ENCODE results near the gene THBD.

THBD gene

GRCh38 chr20:23023621-23024177 is 25.8 kb downstream of the THBD start:
- H3K27ac ChIP-seq (ENCODE audit: low read depth, low read length), result no peak overlapping the region
- peaks cover 9% of the 10 kb centered on the region; the same call in 1 of the 2 replicates for H3K27me3 ChIP-seq (ENCODE audit: insufficient read depth, low read length)
- no peak overlapping the region for H3K4me3 ChIP-seq (ENCODE audit: low read depth, low read length)
- no peaks in the 10 kb centered on the region for H3K79me2 ChIP-seq (ENCODE audit: control insufficient read depth, insufficient read depth, low read length, unreplicated experiment)
- no peaks in the 10 kb centered on the region for H3K36me3 ChIP-seq (ENCODE audit: insufficient read depth, low read length)
- H2AFZ ChIP-seq (ENCODE audit: low read length, unreplicated experiment), result no peak overlapping the region
- H3K4me1 ChIP-seq (ENCODE audit: control insufficient read depth, insufficient read depth, low read length, unreplicated experiment), result no peaks in the 10 kb centered on the region

DNA sequence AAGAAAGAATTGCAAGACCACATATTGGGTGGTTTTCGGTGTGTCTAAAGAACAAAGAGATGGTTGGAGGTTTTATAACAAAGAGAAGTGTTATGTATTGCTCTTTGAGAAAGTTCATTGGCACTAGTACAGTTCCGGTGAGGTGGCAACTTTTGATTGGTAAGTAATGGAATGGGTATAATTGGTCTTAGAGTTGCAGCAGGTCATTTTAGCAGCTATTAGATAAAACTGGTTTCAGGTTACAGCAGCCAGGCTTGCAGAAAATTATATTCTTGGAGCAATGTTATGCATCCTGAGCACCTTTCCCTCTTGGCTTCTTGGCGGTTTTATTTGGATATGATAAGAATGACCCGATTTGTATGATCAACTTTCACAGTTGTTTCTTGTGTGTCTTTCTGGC is 26.6 kb downstream of the THBD start:
- no peaks in the 10 kb centered on the region for H3K79me2 ChIP-seq (ENCODE audit: control insufficient read depth, insufficient read depth, low read length, unreplicated experiment)
- no peak overlapping the region for H3K27ac ChIP-seq (ENCODE audit: low read depth, low read length)
- no peak overlapping the region for H3K4me3 ChIP-seq (ENCODE audit: low read depth, low read length)
- H2AFZ ChIP-seq (ENCODE audit: low read length, unreplicated experiment), result no peak overlapping the region
- H3K27me3 ChIP-seq (ENCODE audit: insufficient read depth, low read length), result peaks cover 8% of the 10 kb centered on the region; the same call in 1 of the 2 replicates
- no peaks in the 10 kb centered on the region for H3K4me1 ChIP-seq (ENCODE audit: control insufficient read depth, insufficient read depth, low read length, unreplicated experiment)
- H3K36me3 ChIP-seq (ENCODE audit: insufficient read depth, low read length), result no peaks in the 10 kb centered on the region

DNA sequence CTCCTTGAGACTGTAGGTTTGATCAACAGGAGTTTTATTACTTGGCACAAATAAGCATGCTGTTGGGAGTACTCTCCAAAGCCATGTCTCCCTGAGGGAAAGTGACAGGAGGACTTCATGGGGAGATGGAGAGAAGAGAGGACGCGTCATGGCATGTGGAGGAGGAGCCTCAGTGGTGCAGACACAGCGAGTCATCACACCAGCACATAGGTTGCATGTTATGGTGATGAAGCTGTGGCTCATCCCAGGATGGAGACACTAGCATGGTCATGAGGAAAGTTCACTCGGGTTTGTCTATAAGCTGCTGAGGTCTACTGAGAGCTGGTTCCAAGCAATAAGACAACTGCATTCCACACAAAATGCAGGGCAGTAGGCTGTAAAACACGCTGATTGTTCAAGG is 27.5 kb downstream of the THBD start:
- no peak overlapping the region for H2AFZ ChIP-seq (ENCODE audit: low read length, unreplicated experiment)
- no peak overlapping the region for H3K4me3 ChIP-seq (ENCODE audit: low read depth, low read length)
- no peaks in the 10 kb centered on the region for H3K79me2 ChIP-seq (ENCODE audit: control insufficient read depth, insufficient read depth, low read length, unreplicated experiment)
- H3K36me3 ChIP-seq (ENCODE audit: insufficient read depth, low read length), result no peaks in the 10 kb centered on the region
- peaks cover 8% of the 10 kb centered on the region; the same call in 1 of the 2 replicates for H3K27me3 ChIP-seq (ENCODE audit: insufficient read depth, low read length)
- no peak overlapping the region for H3K27ac ChIP-seq (ENCODE audit: low read depth, low read length)
- no peaks in the 10 kb centered on the region for H3K4me1 ChIP-seq (ENCODE audit: control insufficient read depth, insufficient read depth, low read length, unreplicated experiment)

DNA sequence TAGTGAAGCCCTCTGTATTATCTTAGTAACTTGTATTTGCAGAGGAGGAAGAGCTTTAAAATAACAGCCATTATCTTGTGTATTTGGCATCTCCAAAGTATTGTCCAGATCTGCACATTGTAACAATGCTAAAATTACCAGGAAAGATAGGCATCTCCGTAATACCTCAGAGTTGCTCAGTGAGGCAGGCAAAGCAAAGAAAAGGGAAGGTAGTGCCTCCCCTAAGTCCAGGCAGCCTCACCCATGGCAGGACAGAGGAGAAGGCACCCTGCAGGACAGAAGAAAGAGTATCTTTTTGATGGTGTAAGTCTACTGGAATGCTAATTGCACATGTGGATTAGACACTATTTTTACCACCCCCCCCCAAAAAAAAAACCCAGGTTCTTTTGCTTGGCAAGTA is 27.9 kb downstream of the THBD start:
- H3K27ac ChIP-seq (ENCODE audit: low read depth, low read length), result no peak overlapping the region
- no peak overlapping the region for H3K4me3 ChIP-seq (ENCODE audit: low read depth, low read length)
- no peaks in the 10 kb centered on the region for H3K36me3 ChIP-seq (ENCODE audit: insufficient read depth, low read length)
- no peaks in the 10 kb centered on the region for H3K4me1 ChIP-seq (ENCODE audit: control insufficient read depth, insufficient read depth, low read length, unreplicated experiment)
- H3K27me3 ChIP-seq (ENCODE audit: insufficient read depth, low read length), result peaks cover 4% of the 10 kb centered on the region; the same call in 1 of the 2 replicates
- no peak overlapping the region for H2AFZ ChIP-seq (ENCODE audit: low read length, unreplicated experiment)
- no peaks in the 10 kb centered on the region for H3K79me2 ChIP-seq (ENCODE audit: control insufficient read depth, insufficient read depth, low read length, unreplicated experiment)

GRCh38 chr20:23020230-23021018 is 29.0 kb downstream of the THBD start:
- Histone ChIP-seq H3K36me3 (ENCODE audit: insufficient read depth, low read length) (no peaks in the 10 kb centered on the region), H3K27me3 (ENCODE audit: insufficient read depth, low read length) (peaks cover 4% of the 10 kb centered on the region; the same call in 1 of the 2 replicates), H3K27ac (ENCODE audit: low read depth, low read length) (no peak overlapping the region), H3K79me2 (ENCODE audit: control insufficient read depth, insufficient read depth, low read length, unreplicated experiment) (no peaks in the 10 kb centered on the region), H3K4me1 (ENCODE audit: control insufficient read depth, insufficient read depth, low read length, unreplicated experiment) (no peaks in the 10 kb centered on the region), H3K4me3 (ENCODE audit: low read depth, low read length) (no peak overlapping the region), H2AFZ (ENCODE audit: low read length, unreplicated experiment) (no peak overlapping the region)

DNA sequence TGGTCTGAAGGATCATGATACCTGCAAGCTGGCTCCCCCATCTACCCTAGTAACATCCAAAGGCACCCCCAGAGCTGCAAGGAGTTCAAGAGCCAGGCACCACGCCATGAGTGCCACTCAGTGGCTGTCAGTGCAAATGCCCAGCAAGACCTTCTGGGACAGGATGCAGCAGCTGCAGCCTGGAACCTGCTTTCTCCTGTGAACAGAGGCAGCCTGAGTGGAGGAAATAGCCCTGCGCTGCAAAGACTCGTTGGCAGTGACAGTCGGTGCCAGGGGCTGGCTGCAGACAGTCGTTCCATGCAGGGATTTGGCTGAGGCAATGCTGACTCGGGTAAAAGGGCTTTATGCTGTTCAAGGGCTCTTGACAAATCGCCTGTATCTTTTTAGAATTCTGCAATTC is 30.1 kb downstream of the THBD start:
- Histone ChIP-seq H3K4me1 (ENCODE audit: control insufficient read depth, insufficient read depth, low read length, unreplicated experiment) (no peaks in the 10 kb centered on the region), H3K79me2 (ENCODE audit: control insufficient read depth, insufficient read depth, low read length, unreplicated experiment) (no peaks in the 10 kb centered on the region), H3K36me3 (ENCODE audit: insufficient read depth, low read length) (no peaks in the 10 kb centered on the region), H3K27me3 (ENCODE audit: insufficient read depth, low read length) (peaks cover 4% of the 10 kb centered on the region; the same call in 1 of the 2 replicates), H3K4me3 (ENCODE audit: low read depth, low read length) (no peak overlapping the region), H3K27ac (ENCODE audit: low read depth, low read length) (no peak overlapping the region), H2AFZ (ENCODE audit: low read length, unreplicated experiment) (no peak overlapping the region)

DNA sequence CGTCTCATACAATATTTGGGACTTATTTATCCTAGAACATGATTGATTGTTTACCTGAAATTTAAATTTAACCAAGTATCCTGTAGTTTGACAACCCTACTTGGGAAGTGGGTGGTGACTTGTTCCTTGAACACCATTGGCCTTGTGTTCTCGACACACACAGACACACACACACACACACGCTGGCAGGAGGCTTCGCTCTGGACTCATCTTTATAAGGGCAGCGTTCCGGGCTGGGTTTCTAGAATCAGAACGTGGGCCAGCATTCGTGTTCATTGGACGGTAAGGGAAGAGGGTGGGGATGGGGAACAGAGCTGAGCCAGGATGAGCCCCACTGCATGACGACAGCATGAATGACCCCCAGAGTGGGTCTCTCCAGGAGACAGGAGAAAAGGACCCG is 30.5 kb downstream of the THBD start:
- H3K4me1 ChIP-seq (ENCODE audit: control insufficient read depth, insufficient read depth, low read length, unreplicated experiment), result no peaks in the 10 kb centered on the region
- no peak overlapping the region for H3K27ac ChIP-seq (ENCODE audit: low read depth, low read length)
- H3K27me3 ChIP-seq (ENCODE audit: insufficient read depth, low read length), result peaks cover 4% of the 10 kb centered on the region; the same call in 1 of the 2 replicates
- H3K36me3 ChIP-seq (ENCODE audit: insufficient read depth, low read length), result no peaks in the 10 kb centered on the region
- no peak overlapping the region for H2AFZ ChIP-seq (ENCODE audit: low read length, unreplicated experiment)
- H3K79me2 ChIP-seq (ENCODE audit: control insufficient read depth, insufficient read depth, low read length, unreplicated experiment), result no peaks in the 10 kb centered on the region
- H3K4me3 ChIP-seq (ENCODE audit: low read depth, low read length), result no peak overlapping the region

- peaks cover 4% of the 10 kb centered on the region; the same call in 1 of the 2 replicates for H3K27me3 ChIP-seq (ENCODE audit: insufficient read depth, low read length)
- H2AFZ ChIP-seq (ENCODE audit: low read length, unreplicated experiment), result no peak overlapping the region
- no peaks in the 10 kb centered on the region for H3K79me2 ChIP-seq (ENCODE audit: control insufficient read depth, insufficient read depth, low read length, unreplicated experiment)
- no peaks in the 10 kb centered on the region for H3K4me1 ChIP-seq (ENCODE audit: control insufficient read depth, insufficient read depth, low read length, unreplicated experiment)
- H3K4me3 ChIP-seq (ENCODE audit: low read depth, low read length), result no peak overlapping the region
- no peaks in the 10 kb centered on the region for H3K36me3 ChIP-seq (ENCODE audit: insufficient read depth, low read length)
- no peak overlapping the region for H3K27ac ChIP-seq (ENCODE audit: low read depth, low read length)
These were observed 31.0 kb downstream of the THBD start for GRCh38 chr20:23018432-23018831.

DNA sequence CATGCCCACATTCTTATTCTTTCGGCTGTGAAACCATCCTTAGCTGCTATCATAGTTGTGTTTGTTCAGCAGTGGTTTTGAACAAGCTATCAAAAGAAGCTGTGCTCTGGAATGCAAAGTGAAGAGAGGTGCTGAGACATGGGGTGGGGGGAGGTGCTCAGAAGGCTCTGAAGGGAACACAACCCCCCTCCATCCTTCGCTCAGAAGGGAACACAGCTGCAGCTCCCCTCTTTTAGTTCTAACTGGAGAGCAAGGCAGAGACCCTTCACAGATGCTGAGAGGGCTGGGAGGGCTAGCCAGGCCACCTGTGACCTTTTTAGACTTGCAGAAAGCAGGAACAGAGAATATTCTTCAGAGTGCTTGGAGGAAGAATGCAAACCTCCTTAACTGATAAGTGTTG is 32.0 kb downstream of the THBD start:
- no peak overlapping the region for H3K27ac ChIP-seq (ENCODE audit: low read depth, low read length)
- H3K79me2 ChIP-seq (ENCODE audit: control insufficient read depth, insufficient read depth, low read length, unreplicated experiment), result no peaks in the 10 kb centered on the region
- no peaks in the 10 kb centered on the region for H3K4me1 ChIP-seq (ENCODE audit: control insufficient read depth, insufficient read depth, low read length, unreplicated experiment)
- H3K27me3 ChIP-seq (ENCODE audit: insufficient read depth, low read length), result peaks cover 4% of the 10 kb centered on the region; the same call in 1 of the 2 replicates
- H3K4me3 ChIP-seq (ENCODE audit: low read depth, low read length), result no peak overlapping the region
- no peaks in the 10 kb centered on the region for H3K36me3 ChIP-seq (ENCODE audit: insufficient read depth, low read length)
- H2AFZ ChIP-seq (ENCODE audit: low read length, unreplicated experiment), result no peak overlapping the region

GRCh38 chr20:23013429-23013828 is 36.0 kb downstream of the THBD start:
- no peaks in the 10 kb centered on the region for H3K36me3 ChIP-seq (ENCODE audit: insufficient read depth, low read length)
- no peak overlapping the region for H3K27ac ChIP-seq (ENCODE audit: low read depth, low read length)
- no peaks in the 10 kb centered on the region for H3K4me1 ChIP-seq (ENCODE audit: control insufficient read depth, insufficient read depth, low read length, unreplicated experiment)
- no peaks in the 10 kb centered on the region for H3K79me2 ChIP-seq (ENCODE audit: control insufficient read depth, insufficient read depth, low read length, unreplicated experiment)
- H2AFZ ChIP-seq (ENCODE audit: low read length, unreplicated experiment), result no peak overlapping the region
- H3K27me3 ChIP-seq (ENCODE audit: insufficient read depth, low read length), result no peaks in the 10 kb centered on the region
- no peak overlapping the region for H3K4me3 ChIP-seq (ENCODE audit: low read depth, low read length)
